ENCODE measurements around the gene BCL11B. TPM values are rescaled to one million over a fixed set of nuclear protein-coding genes. Genes with fewer than 3 reads are reported as not detected.

The BCL11B gene
- total and polyA plus RNA-seq, 2 of the 8 experiments (the other 6 are each of a cell fraction or from before 2014, with no cell fraction given) = 0.63 to 5.9 TPM

DNA sequence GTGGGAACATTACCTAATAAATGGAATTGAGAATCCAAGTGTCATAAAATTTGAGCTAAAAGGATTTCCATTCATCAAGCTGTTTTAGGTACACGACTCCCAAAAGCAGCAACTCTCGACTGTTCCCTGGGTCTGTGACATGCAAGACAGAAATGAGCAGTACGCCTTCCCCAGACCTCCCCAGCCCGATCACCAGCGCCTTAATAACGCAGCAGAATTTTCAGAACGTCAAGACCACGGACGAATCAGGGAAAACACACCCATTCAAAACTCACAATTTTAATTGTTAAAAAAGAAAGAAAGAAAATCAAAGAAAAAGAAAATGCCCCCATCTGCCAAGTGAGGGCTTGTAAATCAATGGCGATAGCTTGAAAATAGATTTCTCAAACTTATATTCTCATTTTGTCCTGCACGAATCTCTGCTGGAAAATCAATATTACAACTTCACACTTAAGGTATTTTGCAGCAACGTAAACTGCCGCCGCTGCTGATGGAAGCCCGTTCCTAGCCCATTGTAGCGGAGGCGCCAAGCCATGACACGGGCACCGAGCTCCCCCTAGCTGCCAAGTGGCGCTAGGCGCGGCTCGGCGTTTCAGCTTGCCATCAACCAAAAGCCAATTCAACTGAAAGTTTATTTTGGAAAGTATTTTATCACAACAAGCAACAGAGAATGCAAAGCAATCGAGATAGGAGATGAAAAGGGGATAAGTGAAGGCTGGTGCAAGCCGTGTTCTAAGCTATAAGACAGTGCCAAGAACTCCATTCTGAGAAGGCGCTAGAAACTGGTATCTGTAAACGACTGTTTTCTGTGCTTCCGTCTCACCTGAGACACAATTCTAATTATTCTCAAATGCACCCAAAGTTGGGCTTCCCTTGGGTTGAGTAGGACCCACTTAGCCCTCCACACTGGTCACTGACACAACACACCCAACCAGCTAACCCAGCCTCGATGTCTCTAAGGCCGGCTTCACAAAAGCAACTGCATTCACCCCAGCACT is 5.5 kb downstream of the BCL11B start (continued):
- TF ChIP-seq, protein P1, sequence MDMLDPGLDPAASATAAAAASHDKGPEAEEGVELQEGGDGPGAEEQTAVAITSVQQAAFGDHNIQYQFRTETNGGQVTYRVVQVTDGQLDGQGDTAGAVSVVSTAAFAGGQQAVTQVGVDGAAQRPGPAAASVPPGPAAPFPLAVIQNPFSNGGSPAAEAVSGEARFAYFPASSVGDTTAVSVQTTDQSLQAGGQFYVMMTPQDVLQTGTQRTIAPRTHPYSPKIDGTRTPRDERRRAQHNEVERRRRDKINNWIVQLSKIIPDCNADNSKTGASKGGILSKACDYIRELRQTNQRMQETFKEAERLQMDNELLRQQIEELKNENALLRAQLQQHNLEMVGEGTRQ (IDR thresholded peaks at IDR 0.05; ENCODE audit: low read length) = no peak
- TF ChIP-seq HDAC6 (IDR thresholded peaks at IDR 0.05; ENCODE audit: low read depth, low read length) (no peak), POLR2A (IDR thresholded peaks at IDR 0.05; ENCODE audit: control extremely low read depth in 1 of 2, low read depth in 2 of 2, low read length in 2 of 2) (no peak), CREB1 (IDR thresholded peaks at IDR 0.05) (no peak), SIX5 (IDR thresholded peaks at IDR 0.05; ENCODE audit: low read depth, low read length) (no peak), NRF1 (IDR thresholded peaks at IDR 0.05; ENCODE audit: low read depth, low read length) (no peak), CBX8 (IDR thresholded peaks at IDR 0.05; ENCODE audit: borderline replicate concordance, low read depth, low read length) (no peak), KDM5A (IDR thresholded peaks at IDR 0.05; ENCODE audit: low read length) (peak; percentile 52; the same call in 1 of the 2 replicates), SP2 (IDR thresholded peaks at IDR 0.05; ENCODE audit: low read length) (no peak), SRF (IDR thresholded peaks at IDR 0.05; ENCODE audit: low read depth, low read length) (no peak), CBX5 (IDR thresholded peaks at IDR 0.05; ENCODE audit: low read depth, low read length) (no peak), RAD21 (IDR thresholded peaks at IDR 0.05 in 1 of 2, conservative IDR thresholded peaks at IDR 0.05 in 1 of 2; ENCODE audit: low read depth in 2 of 2, low read length in 2 of 2) (peak; percentile 99), FOSL1 (IDR thresholded peaks at IDR 0.05; ENCODE audit: insufficient read depth, low read depth, low read length) (no peak), RFX5 (IDR thresholded peaks at IDR 0.05; ENCODE audit: borderline replicate concordance, low read depth, low read length) (no peak), EP300 (IDR thresholded peaks at IDR 0.05; ENCODE audit: borderline replicate concordance in 1 of 2, low read depth in 2 of 2, low read length in 2 of 2) (no peak; a peak in 1 of 3 replicates), RNF2 (IDR thresholded peaks at IDR 0.05; ENCODE audit: borderline replicate concordance, low read depth, low read length, missing control alignments, poor library complexity, severe bottlenecking) (no peak)
- TF ChIP-seq, protein P2, sequence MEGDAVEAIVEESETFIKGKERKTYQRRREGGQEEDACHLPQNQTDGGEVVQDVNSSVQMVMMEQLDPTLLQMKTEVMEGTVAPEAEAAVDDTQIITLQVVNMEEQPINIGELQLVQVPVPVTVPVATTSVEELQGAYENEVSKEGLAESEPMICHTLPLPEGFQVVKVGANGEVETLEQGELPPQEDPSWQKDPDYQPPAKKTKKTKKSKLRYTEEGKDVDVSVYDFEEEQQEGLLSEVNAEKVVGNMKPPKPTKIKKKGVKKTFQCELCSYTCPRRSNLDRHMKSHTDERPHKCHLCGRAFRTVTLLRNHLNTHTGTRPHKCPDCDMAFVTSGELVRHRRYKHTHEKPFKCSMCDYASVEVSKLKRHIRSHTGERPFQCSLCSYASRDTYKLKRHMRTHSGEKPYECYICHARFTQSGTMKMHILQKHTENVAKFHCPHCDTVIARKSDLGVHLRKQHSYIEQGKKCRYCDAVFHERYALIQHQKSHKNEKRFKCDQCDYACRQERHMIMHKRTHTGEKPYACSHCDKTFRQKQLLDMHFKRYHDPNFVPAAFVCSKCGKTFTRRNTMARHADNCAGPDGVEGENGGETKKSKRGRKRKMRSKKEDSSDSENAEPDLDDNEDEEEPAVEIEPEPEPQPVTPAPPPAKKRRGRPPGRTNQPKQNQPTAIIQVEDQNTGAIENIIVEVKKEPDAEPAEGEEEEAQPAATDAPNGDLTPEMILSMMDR (IDR thresholded peaks at IDR 0.05; ENCODE audit: control extremely low read depth in 1 of 3, insufficient read depth in 1 of 3, low read depth in 1 of 3, low read length in 3 of 3) = peak; percentile 93 to 99 (median 97)
- TF ChIP-seq, protein P3, sequence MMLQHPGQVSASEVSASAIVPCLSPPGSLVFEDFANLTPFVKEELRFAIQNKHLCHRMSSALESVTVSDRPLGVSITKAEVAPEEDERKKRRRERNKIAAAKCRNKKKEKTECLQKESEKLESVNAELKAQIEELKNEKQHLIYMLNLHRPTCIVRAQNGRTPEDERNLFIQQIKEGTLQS (IDR thresholded peaks at IDR 0.05; ENCODE audit: insufficient read depth, low read depth, low read length) = no peak

Data from H1 (cell line).